Activated CD4-positive, CD25-positive, alpha-beta regulatory T cell treated with anti-CD3 and anti-CD28 coated beads, Interleukin-2, amount 50 U/mL, for 16 hours (primary cell): ENCODE results near the gene DMRTC1B.
"Not testable (repeated sequence)": the region's sequence is repeated elsewhere in the genome, so short reads cannot be mapped to it uniquely, and the experiment has no call there.

ENCODE experiments used
- DNase-seq: peaks from one replicate; pipeline ENCODE4 v3.0.0-alpha.2; 2020; ENCODE audit warnings: low read depth, low spot score

The DMRTC1B gene, protein sequence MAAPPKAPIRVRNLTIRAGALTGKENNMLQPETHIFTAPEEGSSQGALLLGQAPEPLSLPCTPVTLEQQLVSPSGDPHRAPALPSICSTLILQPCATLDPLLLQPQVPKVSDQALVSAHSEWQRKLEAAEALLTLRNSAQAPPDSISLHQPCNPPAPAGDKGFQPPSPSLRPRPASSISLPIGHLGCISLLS

DNA sequence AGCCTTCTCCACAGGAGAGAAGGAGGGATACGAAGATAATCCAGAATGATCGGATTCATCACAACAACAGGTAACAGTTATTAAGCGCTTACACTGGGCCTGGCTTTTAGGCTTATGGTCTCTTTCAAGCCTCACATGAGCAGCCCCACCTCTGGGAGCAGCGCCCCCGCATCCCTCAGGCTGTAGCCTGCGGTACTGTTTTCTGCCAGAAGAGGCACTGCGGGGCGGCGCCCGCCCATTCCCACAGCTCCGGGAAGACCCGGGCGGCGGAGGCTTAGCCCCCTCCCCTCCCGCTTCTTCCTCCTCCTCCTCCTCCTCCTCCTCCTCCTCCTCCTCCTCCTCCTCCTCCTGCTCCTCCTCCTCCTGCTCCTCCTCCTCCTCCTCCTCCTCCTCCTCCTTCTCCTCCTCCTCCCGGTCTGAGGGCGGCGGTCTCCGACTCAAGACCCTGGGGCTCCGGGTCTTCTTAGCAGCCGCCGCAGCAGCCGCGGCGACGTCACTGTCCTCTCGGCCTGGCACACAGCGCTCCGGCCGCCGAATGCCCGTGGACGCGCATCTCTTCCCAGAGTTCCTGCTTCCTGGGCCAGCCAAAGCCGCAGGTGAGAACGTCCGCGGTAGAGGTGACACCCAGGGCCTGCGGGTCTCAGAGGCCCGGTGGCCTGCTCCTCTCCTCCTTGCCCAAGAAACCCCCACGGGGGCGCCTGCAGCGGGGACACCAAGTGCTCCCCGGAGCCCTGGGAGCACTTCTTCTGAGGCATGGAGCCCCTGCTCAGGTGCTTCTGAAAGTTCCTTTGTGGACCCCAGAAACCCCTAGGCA is at the start of gene DMRTC1B:
Gene DMRTC1B, plus strand, starts transcription at position 238 of the 814 bp plus-strand sequence. CDS start 68,246 bp downstream, outside the sequence.
- not testable (repeated sequence) for DNase-seq

DNA sequence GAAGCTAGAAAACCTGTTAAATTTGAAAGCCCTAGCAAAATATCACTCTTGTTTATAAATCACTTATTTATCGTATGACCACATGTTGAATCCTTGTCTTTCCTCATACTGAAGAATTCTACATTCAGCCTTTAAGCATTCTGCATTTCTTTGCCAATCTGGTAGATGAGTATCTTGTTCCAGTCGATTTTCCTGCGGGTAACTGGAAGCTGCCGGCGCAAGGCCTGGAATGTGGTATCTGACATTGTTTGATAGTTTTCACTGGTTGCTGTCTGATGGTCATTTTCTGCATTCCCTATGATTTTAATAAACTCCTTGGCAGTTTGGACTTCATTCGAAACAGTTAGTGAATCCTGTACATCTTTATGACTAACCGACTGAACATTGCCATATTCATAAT is 48.8 kb upstream of the DMRTC1B start:
- DNase-seq: no peak

DNA sequence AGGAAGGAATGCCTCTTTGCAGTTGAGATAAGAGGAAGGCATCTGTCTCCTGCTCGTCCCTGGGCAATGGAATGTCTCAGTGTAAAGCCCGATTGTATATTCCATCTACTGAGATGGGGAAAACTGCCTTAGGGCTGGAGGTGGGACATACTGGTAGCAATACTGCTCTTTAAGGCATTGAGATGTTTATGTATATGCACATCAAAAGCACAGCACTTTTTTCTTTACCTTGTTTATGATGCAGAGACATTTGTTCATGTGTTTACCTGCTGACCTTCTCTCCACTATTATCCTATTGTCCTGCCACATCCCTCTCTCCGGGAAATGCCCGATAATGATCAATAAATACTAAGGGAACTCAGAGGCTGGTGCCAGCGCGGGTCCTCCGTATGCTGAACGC is 43.1 kb upstream of the DMRTC1B start:
- not testable (repeated sequence) for DNase-seq

DNA sequence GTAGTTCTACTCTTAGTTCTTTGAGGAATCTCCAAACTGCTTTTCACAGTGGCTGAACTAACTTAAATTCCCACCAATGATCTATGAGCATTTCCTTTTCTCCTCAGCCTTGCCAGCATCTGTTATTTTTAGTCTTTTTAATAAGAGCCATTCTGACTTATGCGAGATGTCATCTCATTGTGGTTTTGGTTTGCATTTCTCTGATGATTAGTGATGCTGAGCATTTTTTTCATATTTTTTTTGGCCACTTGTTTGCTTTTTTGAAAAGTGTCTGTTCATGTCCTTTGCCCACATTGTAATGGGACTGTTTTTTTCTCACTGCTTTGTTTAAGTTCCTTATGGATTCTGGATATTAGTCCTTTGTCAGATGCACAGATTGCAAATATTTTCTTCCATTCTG is 41.1 kb upstream of the DMRTC1B start:
- no peak for DNase-seq

DNA sequence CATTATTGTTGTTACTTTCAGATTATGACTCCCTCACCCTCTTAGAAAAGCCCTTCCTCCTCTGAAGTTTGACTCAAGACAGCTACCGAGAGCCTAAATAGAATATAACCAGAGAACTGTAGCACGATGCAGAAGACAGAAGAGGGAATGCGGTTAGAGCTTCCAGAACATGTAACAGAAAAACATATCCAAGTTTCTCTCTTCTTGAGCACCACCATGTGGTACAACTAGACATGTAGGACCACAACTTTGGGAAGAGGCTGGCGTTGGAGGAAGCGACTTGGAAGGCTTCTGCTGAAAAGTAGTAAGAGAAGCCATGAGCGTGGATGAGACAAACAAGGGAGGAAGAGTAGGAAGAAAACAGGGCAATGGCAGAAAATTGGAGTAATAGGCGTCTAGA is 31.1 kb upstream of the DMRTC1B start:
- DNase-seq: not testable (repeated sequence)

GRCh38 chrX:72748545-72748944 is 28.1 kb upstream of the DMRTC1B start:
- DNase-seq: not testable (repeated sequence)

DNA sequence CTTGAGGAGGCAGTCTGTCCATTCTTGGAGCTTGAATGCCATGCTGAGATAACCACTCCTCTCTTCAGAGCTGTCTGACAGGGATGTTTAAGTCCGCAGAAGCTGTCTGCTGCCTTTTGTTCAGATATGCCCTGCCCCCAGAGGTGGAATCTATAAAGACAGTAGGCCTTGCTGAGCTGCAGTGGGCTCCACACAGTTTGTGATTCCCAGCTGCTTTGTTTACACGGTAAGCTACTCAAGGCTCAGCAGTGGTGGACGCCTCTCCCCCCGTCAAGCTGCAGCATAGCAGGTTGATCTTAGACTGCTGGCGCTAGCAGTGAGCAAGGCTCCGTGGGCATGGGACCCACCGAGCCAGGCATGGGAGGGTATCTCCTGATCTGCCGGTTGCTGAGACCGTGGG is 16.2 kb upstream of the DMRTC1B start:
- not testable (repeated sequence) for DNase-seq

GRCh38 chrX:72777467-72777790 is 739 bp downstream of the DMRTC1B start:
- not testable (repeated sequence) for DNase-seq

- not testable (repeated sequence) for DNase-seq
Observed at GRCh38 chrX:72778146-72778545, 1.5 kb downstream of the DMRTC1B start.

DNA sequence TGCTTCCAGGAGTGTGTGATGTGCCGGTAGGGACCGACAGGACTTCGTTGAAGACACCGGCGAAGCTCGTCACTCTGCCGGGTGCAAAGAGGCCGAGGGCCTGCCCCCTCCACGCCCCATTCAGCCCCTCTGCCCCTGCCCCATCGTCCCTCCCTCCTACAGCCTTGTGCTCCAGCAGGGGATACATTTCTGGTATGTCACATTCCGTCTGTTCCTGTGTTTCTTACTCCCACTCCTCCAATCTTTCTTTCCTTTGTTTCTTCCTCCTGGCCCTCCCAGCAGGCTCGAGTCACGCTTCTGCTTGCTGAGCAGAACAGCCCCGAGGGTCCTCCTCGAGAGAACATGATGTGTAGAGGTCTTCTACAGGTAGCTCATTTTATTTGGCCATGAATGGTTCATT is 5.9 kb downstream of the DMRTC1B start, which contains the start of gene FAM236B:
Gene FAM236B, minus strand, starts transcription at position 101 of the 400 bp plus-strand sequence. Its CDS starts 100 bp downstream, at position 1.
- DNase-seq: not testable (repeated sequence)

GRCh38 chrX:72783365-72783936 is 6.8 kb downstream of the DMRTC1B start:
- not testable (repeated sequence) for DNase-seq

GRCh38 chrX:72783964-72784363 is 7.3 kb downstream of the DMRTC1B start:
- DNase-seq: not testable (repeated sequence)

- DNase-seq: not testable (repeated sequence)
Observed at GRCh38 chrX:72788142-72788541, 11.5 kb downstream of the DMRTC1B start.

- DNase-seq: not testable (repeated sequence)
Observed at GRCh38 chrX:72790390-72790789, 13.7 kb downstream of the DMRTC1B start.

DNA sequence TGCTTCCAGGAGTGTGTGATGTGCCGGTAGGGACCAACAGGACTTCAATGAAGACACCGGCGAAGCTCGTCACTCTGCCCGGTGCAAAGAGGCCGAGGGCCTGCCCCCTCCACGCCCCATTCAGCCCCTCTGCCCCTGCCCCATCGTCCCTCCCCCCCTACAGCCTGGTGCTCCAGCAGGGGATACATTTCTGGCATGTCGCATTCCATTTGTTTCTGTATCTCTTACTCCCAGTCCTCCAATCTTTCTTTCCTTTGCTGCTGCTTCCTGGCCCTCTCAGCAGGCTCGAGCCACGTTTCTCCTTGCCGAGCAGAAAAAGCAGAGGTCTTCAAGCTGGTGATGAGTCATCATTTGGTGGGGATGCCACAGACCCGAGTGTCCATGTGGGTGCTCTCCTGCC is 31.4 kb downstream of the DMRTC1B start, which contains the start of gene FAM236D:
Gene FAM236D, minus strand, starts transcription at position 101 of the 400 bp plus-strand sequence. Its CDS starts 100 bp downstream, at position 1.
- not testable (repeated sequence) for DNase-seq

- DNase-seq: not testable (repeated sequence)
Observed at GRCh38 chrX:72830701-72831100, 54.0 kb downstream of the DMRTC1B start.

DNA sequence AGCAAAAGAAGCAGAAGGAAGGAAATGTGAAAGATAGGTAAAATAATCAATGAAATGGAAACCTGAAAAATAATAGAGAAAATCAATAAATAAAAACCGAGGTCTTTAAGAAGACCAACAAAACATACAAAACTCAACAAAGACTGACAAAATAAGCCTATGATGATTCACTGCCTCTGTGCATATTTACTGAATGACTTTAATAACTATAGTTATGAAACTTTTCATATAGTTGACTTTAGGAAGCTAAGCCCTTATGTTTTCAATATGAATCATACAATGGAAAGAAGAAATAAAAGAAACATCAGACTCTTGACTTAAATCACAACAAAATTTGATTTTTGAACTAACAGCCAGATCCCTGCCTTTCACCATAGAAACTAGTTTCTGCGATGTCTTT is 60.8 kb downstream of the DMRTC1B start:
- not testable (repeated sequence) for DNase-seq

GRCh38 chrX:72882898-72883297 is 106.2 kb downstream of the DMRTC1B start:
- DNase-seq: not testable (repeated sequence)

GRCh38 chrX:72889740-72890139 is 113.0 kb downstream of the DMRTC1B start:
- not testable (repeated sequence) for DNase-seq
